ENCODE data around the gene ZNF750. TPM values are rescaled to one million over a fixed set of nuclear protein-coding genes. Genes with fewer than 3 reads are reported as not detected.

Gene ZNF750
- total and polyA plus RNA-seq, 4 donors, result 0.02 to 0.08 TPM; not detected in 2

- TF ChIP-seq, protein P1, sequence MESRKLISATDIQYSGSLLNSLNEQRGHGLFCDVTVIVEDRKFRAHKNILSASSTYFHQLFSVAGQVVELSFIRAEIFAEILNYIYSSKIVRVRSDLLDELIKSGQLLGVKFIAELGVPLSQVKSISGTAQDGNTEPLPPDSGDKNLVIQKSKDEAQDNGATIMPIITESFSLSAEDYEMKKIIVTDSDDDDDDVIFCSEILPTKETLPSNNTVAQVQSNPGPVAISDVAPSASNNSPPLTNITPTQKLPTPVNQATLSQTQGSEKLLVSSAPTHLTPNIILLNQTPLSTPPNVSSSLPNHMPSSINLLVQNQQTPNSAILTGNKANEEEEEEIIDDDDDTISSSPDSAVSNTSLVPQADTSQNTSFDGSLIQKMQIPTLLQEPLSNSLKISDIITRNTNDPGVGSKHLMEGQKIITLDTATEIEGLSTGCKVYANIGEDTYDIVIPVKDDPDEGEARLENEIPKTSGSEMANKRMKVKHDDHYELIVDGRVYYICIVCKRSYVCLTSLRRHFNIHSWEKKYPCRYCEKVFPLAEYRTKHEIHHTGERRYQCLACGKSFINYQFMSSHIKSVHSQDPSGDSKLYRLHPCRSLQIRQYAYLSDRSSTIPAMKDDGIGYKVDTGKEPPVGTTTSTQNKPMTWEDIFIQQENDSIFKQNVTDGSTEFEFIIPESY (IDR thresholded peaks at IDR 0.05), result no peak
- TF ChIP-seq EGR1 (IDR thresholded peaks at IDR 0.05; ENCODE audit: low read depth in 2 of 2), result no peak
- no peak for TF ChIP-seq JUND (IDR thresholded peaks at IDR 0.05)
- no peak for TF ChIP-seq SP1 (IDR thresholded peaks at IDR 0.05)
- no peak for TF ChIP-seq RAD21 (IDR thresholded peaks at IDR 0.05)
- no peak for TF ChIP-seq FOXA1 (IDR thresholded peaks at IDR 0.05)
- no peak for TF ChIP-seq RXRA (IDR thresholded peaks at IDR 0.05)
- TF ChIP-seq YY1 (IDR thresholded peaks at IDR 0.05), result no peak
- TF ChIP-seq FOXA2 (IDR thresholded peaks at IDR 0.05), result no peak
- no peak for TF ChIP-seq HNF4G (IDR thresholded peaks at IDR 0.05)
These were observed 40.2 kb downstream of the ZNF750 start (continued) for GRCh38 chr17:82799591-82799990.

DNA sequence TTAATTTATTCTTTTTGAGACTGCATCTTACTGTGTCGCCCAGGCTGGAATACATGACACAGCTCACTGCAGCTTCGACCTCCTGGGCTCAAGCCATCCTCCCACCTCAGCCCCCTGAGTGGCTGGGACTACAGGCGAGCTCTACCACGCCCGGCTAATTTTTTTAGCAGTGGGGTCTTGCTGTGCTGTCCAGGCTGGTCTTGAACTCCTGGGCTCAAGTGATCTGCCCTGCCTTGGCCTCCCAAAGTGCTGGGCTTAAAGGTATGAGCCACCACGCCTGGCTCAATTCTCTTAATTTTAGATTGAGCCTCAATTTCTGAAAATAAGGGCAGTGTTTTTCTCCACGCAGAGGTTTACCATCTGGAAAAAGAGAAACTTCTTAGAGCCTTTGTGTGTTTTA, 41.1 kb downstream of the ZNF750 start:
- H3K27me3 ChIP-seq (ENCODE audit: control insufficient read depth in 4 of 4, insufficient read depth in 4 of 4, low read length in 3 of 4), result no peaks in the 10 kb centered on the region
- H3K9me3 ChIP-seq (ENCODE audit: control insufficient read depth in 4 of 4, low read length in 3 of 4), result no peaks in the 10 kb centered on the region
- H3K27ac ChIP-seq (ENCODE audit: low read depth in 1 of 2, low read length in 2 of 2), result no peak overlapping the region
- H3K36me3 ChIP-seq (ENCODE audit: control insufficient read depth in 4 of 4, insufficient read depth in 3 of 4, low read depth in 1 of 4, low read length in 3 of 4), result peaks cover 0 to 6% (median 2%) of the 10 kb centered on the region in 4 donors
- H3K4me3 ChIP-seq (ENCODE audit: low read depth in 1 of 3, low read length in 3 of 3), result no peak overlapping the region
- TF ChIP-seq ATF3 (IDR thresholded peaks at IDR 0.05) (no peak), HNF4A (conservative IDR thresholded peaks at IDR 0.05) (no peak), RXRA (IDR thresholded peaks at IDR 0.05) (no peak), EGR1 (IDR thresholded peaks at IDR 0.05; ENCODE audit: low read depth in 2 of 2) (no peak), TAF1 (conservative IDR thresholded peaks at IDR 0.05) (no peak), RAD21 (IDR thresholded peaks at IDR 0.05) (no peak), SP1 (IDR thresholded peaks at IDR 0.05) (no peak), YY1 (IDR thresholded peaks at IDR 0.05) (no peak), JUND (IDR thresholded peaks at IDR 0.05) (no peak), NR2F2 (IDR thresholded peaks at IDR 0.05) (no peak), FOXA1 (IDR thresholded peaks at IDR 0.05) (no peak)
- TF ChIP-seq, protein P2, sequence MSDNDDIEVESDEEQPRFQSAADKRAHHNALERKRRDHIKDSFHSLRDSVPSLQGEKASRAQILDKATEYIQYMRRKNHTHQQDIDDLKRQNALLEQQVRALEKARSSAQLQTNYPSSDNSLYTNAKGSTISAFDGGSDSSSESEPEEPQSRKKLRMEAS (IDR thresholded peaks at IDR 0.05), result no peak
- TF ChIP-seq, protein P3, sequence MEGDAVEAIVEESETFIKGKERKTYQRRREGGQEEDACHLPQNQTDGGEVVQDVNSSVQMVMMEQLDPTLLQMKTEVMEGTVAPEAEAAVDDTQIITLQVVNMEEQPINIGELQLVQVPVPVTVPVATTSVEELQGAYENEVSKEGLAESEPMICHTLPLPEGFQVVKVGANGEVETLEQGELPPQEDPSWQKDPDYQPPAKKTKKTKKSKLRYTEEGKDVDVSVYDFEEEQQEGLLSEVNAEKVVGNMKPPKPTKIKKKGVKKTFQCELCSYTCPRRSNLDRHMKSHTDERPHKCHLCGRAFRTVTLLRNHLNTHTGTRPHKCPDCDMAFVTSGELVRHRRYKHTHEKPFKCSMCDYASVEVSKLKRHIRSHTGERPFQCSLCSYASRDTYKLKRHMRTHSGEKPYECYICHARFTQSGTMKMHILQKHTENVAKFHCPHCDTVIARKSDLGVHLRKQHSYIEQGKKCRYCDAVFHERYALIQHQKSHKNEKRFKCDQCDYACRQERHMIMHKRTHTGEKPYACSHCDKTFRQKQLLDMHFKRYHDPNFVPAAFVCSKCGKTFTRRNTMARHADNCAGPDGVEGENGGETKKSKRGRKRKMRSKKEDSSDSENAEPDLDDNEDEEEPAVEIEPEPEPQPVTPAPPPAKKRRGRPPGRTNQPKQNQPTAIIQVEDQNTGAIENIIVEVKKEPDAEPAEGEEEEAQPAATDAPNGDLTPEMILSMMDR (IDR thresholded peaks at IDR 0.05; ENCODE audit: low read depth, low read length, missing input control), result no peak
- TF ChIP-seq, protein P1 (IDR thresholded peaks at IDR 0.05), result no peak
- TF ChIP-seq, protein P4, sequence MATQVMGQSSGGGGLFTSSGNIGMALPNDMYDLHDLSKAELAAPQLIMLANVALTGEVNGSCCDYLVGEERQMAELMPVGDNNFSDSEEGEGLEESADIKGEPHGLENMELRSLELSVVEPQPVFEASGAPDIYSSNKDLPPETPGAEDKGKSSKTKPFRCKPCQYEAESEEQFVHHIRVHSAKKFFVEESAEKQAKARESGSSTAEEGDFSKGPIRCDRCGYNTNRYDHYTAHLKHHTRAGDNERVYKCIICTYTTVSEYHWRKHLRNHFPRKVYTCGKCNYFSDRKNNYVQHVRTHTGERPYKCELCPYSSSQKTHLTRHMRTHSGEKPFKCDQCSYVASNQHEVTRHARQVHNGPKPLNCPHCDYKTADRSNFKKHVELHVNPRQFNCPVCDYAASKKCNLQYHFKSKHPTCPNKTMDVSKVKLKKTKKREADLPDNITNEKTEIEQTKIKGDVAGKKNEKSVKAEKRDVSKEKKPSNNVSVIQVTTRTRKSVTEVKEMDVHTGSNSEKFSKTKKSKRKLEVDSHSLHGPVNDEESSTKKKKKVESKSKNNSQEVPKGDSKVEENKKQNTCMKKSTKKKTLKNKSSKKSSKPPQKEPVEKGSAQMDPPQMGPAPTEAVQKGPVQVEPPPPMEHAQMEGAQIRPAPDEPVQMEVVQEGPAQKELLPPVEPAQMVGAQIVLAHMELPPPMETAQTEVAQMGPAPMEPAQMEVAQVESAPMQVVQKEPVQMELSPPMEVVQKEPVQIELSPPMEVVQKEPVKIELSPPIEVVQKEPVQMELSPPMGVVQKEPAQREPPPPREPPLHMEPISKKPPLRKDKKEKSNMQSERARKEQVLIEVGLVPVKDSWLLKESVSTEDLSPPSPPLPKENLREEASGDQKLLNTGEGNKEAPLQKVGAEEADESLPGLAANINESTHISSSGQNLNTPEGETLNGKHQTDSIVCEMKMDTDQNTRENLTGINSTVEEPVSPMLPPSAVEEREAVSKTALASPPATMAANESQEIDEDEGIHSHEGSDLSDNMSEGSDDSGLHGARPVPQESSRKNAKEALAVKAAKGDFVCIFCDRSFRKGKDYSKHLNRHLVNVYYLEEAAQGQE (IDR thresholded peaks at IDR 0.05), result no peak
- 97% methylated on average over 7 of the region's 7 CpGs for WGBS
- H3K4me1 ChIP-seq (ENCODE audit: control insufficient read depth in 4 of 4, insufficient read depth in 4 of 4, low read length in 3 of 4), result no peaks in the 10 kb centered on the region
- H3K9ac ChIP-seq (ENCODE audit: low read depth in 1 of 2, low read length in 2 of 2), result no peak overlapping the region
- DNase-seq (ENCODE audit: low spot score), result no peak
